Fibroblast of skin of left biceps (primary cell): ENCODE measurements around the gene DPM3.
"Not testable (repeated sequence)": the region's sequence is repeated elsewhere in the genome, so short reads cannot be mapped to it uniquely, and the experiment has no call there.

Source experiments
- DNase-seq, 2 experiments: peaks; one replicate each; pipeline ENCODE4 v3.0.0-alpha.2; 2013; ENCODE audit warnings: low read depth in 2 of 2

The DPM3 gene

GRCh38 chr1:155175281-155175926 lies 35.1 kb upstream of the DPM3 start:
- no peak for DNase-seq

GRCh38 chr1:155174324-155175280 lies 34.3 kb upstream of the DPM3 start:
- no peak for DNase-seq

DNA sequence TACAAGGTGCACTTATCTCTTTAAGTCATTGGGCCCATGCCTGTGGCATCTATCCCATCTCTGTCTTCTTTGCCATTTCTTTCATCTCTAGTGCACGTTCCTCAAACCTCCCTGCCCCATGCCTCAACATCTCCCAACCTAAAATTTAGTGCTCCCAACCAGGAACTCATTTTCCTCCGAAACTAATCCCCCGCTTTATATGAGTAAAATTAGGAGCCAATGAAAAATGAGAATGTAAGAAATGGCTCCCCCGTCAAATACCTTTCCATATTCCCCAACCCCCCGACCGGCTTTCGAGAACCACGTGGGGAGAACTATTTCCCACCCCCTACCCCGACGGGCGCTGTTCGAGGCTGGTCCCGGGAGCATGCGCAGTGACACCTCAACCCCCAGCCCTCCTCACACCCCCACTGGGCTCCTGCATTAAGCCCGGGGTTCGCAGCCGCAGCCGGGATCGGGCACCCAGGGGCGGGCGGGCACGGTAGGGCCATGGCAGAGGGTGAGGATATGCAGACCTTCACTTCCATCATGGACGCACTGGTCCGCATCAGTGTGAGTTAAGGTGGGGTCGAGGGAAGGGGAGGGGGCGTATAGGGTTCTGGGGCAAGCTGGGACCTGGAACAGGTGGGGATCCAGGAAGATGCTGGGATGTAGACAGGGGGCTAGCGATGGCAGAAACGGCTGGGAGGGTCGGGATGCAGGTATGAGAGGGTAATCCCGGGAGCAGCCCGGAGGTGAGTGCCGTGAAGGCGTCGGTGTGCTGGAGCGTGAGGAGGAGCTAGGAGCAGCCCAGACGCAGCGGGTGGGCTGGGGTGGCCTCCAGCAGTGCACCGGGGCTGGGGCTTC lies 33.4 kb upstream of the DPM3 start, which contains the start of gene TRIM46:
TSS of gene TRIM46 (plus strand) at position 372 of the 846 bp plus-strand sequence. CDS start at position 490, 118 bp downstream.
- peak in 1 of 2 experiments; percentile 47 for DNase-seq

- peak; percentile 86 to 87 for DNase-seq
These were observed 32.6 kb upstream of the DPM3 start, which contains the start of gene KRTCAP2 for GRCh38 chr1:155172732-155173477. TSS of gene KRTCAP2 (minus strand) at chr1:155173304. CDS start at chr1:155173224, 80 bp downstream.

DNA sequence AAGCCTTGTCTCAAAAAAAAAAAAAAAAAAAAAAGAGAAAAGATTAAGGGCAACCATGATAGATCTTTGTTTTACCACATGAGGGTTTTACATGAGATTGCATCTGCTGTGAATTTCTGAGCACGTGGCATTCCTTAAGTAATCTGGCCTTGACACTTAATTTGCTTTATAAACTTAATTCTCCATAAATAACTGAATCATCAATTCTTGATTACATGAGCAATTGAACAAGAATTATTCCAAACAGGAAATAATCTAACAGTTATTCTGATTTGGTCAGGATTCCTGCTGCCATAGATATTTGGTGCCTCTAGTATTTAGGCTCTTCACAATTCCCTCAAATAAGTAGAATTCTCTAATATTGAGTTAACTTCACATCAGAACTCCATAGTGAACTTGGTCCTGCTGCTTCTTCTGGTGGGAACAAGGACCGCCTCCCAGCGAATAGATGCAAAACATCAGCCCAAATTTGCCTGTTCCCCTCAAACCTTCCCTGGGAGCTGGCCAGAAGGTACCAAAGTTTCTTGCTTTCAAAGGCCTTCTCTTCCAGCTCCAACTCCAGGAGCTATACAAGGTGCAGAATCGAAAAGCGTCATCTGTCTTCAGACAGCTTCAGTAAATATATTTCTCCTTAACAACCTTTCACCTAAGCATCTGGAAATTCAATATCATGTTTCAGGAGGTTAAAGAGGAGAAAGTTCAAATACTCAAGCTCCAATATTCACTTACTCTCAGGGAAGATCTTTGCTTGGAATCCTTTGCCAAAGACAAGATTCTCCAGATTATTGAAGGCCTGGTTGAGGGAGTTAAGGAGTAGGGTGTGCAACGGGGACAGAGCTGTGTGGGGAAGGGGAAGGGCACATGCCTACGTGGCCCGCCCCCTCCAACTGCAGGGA lies 31.8 kb upstream of the DPM3 start:
- no peak for DNase-seq

DNA sequence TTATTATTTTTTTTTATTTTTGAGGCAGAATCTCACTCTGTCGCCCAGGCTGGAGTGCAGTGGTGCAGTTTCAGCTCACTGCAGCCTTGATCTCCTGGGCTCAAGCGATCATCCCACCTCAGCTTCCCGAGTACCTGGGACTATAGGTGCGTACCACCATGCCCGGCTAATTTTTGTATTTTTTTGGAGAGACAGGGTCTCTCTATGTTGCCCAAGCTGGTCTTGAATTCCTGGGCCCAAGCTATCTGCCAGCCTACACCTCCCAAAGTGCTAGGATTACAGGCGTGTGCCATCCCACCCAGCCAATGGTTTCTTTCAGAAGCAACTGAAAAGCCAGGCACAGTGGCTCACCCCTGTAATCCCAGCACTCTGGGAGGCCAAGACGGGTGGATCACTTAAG lies 30.5 kb upstream of the DPM3 start:
- DNase-seq = no peak

DNA sequence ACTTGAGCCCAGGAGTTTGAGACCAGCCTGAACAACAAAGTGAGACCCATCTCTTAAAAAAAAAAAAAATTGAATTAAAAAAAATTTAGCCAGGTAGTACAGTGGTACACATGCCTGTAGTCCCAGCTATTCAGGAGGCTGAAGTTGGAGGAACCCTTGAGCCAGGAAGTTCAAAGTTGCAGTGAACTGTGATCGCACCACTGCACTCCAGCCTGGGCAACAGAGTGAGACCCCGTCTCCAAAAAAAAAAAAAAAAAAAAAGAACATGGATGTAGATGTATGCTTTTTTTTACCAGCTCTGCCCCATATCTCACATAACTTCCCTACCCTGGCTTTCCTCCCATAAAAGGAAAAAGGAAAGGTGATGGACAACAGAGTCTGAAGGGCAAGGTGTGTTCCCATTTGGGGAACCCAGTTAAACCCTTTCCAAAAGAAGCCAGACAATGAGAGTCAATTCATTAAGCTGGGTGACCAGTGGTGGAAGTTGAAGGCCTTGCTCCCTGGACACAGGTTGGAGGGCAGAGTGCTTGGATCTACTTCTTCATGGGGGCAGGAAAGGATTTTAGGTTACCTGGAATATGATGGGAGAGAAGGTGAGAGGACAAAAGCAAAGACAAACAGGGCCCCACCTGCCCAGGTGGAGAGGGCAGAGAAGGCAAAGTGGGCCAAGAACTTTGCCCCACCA lies 29.9 kb upstream of the DPM3 start:
- no peak for DNase-seq

- DNase-seq = no peak
These were observed 29.2 kb upstream of the DPM3 start for GRCh38 chr1:155169541-155169940.

- DNase-seq = no peak
These were observed 28.3 kb upstream of the DPM3 start for GRCh38 chr1:155168456-155169210.

DNA sequence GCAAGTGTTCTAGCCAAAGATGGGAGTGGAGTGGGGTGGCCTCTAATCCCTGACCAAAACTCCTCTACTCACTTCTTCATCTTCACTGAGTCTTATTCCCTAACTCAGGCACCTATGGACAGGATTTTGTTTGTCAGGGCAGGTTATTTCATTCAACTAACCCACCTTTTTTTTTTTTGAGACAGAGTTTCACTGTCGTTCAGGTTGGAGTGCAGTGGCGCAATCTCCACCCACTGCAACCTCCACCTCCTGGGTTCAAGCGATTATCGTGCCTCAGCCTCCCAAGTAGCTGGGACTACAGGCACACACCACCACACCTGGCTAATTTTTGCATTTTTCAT lies 27.7 kb upstream of the DPM3 start:
- DNase-seq = not testable (repeated sequence)

DNA sequence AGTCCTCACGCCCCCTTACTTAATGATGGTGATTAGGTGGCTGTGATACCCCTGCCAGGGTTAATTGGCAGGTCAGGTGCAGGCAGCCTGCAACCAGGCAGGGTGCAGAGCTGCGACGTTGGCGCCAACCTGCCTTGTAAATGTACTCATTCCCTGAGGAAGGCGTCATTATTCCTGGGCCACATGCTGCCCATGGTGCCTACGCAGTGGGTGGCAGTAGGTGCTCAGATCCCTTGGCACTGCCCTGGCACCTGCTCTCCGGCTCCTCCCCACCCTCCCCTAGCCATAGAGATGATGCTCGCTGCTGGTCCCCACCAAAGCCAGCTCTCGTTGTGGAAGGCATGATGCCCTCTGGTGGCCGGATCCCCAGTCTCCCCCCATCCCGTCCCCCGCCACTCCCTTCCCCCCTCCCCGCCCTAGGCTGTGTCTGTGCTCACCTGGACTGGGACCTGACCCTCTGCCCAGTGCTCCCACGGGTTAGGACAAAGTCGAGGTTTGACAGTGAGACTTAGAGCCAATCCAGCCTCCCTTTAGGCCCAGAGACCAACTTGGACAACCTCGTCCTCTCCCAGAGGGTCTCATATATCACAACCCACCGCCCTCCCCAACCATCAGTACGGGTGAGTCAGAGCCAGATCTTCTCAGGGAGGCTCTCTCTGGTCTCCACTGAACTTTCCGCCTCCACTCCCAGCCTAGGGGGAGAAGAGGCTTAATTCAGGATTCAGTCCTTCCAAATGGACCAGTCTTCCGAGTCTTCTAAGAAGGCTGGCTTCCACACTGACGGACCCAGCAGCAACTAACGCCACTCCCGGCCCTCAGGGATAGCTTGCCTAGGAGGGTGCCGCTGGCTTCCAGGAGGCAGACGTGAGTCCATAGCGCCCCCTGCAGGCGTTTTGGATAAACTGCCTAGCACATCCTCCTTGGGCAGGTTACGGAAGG lies 27.1 kb upstream of the DPM3 start:
- DNase-seq = peak in 1 of 2 experiments; percentile 29

GRCh38 chr1:155166471-155167165 lies 26.3 kb upstream of the DPM3 start:
- DNase-seq = no peak

- DNase-seq = no peak
These were observed 25.7 kb upstream of the DPM3 start for GRCh38 chr1:155166051-155166470.

DNA sequence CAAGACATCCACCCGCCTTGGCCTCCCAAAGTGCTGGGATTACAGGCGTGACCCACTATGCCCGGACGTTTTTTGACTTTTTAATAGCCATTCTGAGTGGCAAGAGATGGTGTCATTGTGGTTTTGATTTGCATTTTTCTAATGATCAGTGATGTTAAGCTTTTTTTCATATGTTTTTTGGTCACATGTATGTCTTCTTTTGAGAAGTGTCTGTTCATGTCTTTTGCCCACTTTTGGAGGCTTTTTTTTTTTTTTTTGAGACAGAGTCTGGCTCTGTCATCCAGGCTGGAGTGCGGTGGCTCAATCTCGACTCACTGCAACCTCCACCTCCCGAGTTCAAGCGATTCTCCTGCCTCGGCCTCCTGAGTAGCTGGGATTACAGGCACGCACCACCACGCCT lies 24.3 kb upstream of the DPM3 start:
- DNase-seq = not testable (repeated sequence)

DNA sequence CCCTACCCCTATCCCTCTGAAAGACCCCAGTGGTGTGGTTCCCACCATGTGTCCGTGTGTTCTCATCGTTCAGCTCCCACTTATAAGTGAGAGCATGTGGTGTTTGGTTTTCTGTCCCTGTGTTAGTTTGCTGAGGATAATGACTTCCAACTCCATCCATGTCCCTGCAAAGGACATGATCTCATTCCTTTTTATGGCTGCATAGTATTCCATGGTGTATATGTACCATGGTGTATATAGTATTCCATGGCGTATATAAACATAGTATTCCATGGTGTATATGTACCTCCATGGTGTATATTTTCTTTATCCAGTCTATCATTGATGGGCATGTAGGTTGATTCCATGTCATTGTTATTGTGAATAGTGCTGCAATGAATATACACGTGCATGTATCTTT lies 23.5 kb upstream of the DPM3 start:
- DNase-seq = not testable (repeated sequence)

GRCh38 chr1:155162631-155163030 lies 22.3 kb upstream of the DPM3 start:
- not testable (repeated sequence) for DNase-seq

DNA sequence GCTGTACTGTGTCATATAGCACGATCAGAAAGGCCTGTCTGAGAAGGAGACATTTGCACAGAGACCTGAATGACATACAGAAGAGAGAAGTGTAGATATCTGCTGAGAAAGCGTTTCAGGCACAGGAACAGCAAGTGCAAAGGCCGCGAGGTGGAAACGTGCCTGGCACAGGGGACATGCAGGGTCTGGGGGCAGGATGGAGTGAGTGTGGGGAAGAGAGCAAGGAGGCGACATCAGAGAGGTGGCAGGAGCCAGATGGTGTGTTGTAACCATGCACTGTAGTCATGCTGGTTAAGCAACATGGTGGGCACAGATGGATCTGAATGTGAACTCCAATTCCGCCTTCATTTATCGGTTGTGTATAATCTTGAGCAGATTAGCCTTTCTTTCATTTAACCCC lies 19.8 kb upstream of the DPM3 start:
- DNase-seq = no peak
